Lung (tissue), 12 donors: ENCODE data around the gene JADE3. TPM values are rescaled to one million over a fixed set of nuclear protein-coding genes. Genes with fewer than 3 reads are reported as not detected.

Experiments
- ATAC-seq: fragments of 200-7000 bp; cut with Tn5 transposase; one replicate; pipeline ENCODE4 v1.9.1; 2020; ENCODE audit warnings: moderate number of reproducible peaks; ENCODE audit not compliant: insufficient read depth, low FRiP score
- DNase-seq, 3 donors: peaks; one replicate each; pipeline ENCODE4 v3.0.0-alpha.2; 2013 to 2017
- H3K27ac ChIP-seq, 2 donors: one replicate each; pipeline ENCODE4 v1.5.1; 2013; ENCODE audit warnings: mild to moderate bottlenecking in 2 of 2, moderate library complexity in 2 of 2, control low read depth in 1 of 2, inconsistent platforms in 1 of 2, low read depth in 1 of 2, low read length in 1 of 2
- H3K27me3 ChIP-seq, 3 donors: one replicate each; pipeline ENCODE4 v1.5.1; 2013; ENCODE audit warnings: low read length in 2 of 3; ENCODE audit not compliant: control insufficient read depth in 3 of 3, insufficient read depth in 3 of 3
- H3K36me3 ChIP-seq, 4 donors: one replicate each; pipeline ENCODE4 v1.5.1; 2013; ENCODE audit warnings: low read length in 4 of 4, mild to moderate bottlenecking in 1 of 4, moderate library complexity in 1 of 4; ENCODE audit not compliant: control insufficient read depth in 4 of 4, insufficient read depth in 4 of 4
- H3K4me1 ChIP-seq, 5 donors: one replicate each; pipeline ENCODE4 v1.5.1; 2013; ENCODE audit warnings: low read length in 5 of 5, mild to moderate bottlenecking in 2 of 5, moderate library complexity in 1 of 5; ENCODE audit not compliant: control insufficient read depth in 5 of 5, insufficient read depth in 5 of 5
- H3K4me3 ChIP-seq: one replicate; pipeline ENCODE4 v1.5.1; 2013; ENCODE audit warnings: mild to moderate bottlenecking, control low read depth, moderate library complexity
- H3K9ac ChIP-seq, 2 donors: one replicate each; pipeline ENCODE4 v1.5.1; 2013; ENCODE audit warnings: low read length in 2 of 2, control low read depth in 1 of 2; ENCODE audit not compliant: insufficient read depth in 1 of 2
- H3K9me3 ChIP-seq, 4 donors: one replicate each; pipeline ENCODE4 v1.5.1; 2013; ENCODE audit warnings: low read length in 3 of 4, mild to moderate bottlenecking in 1 of 4, moderate library complexity in 1 of 4; ENCODE audit not compliant: control insufficient read depth in 4 of 4, insufficient read depth in 3 of 4
- CTCF ChIP-seq: IDR thresholded peaks from 2 replicates; pipeline ENCODE4 v1.5.1; 2012; ENCODE audit warnings: mild to moderate bottlenecking; ENCODE audit errors: control extremely low read depth, extremely low read depth
- WGBS, 2 donors: extraction: QIAGEN DNeasy Blood & Tissue Kit; methylation state at CpG; one replicate each; pipeline ENCODE4 v1.1.7; 2013; 5-methylcytosine and 5-hydroxymethylcytosine counted together
- polyA plus RNA-seq, 2 donors: library from polyadenylated mRNA; stranded (reverse); fragments of 200-250 nt; gene quantifications; one replicate each; pipeline ENCODE4 v1.2.1, GENCODE V29; 2013
- total RNA-seq, 2 donors: library from RNA; depleted of rRNA in 1 of 2; stranded (reverse); fragments of >200 nt in 1 of 2; gene quantifications; one replicate each; pipeline ENCODE4 v1.2.1, GENCODE V29; 2014 to 2021
- donor health status: control.
- donor health status: control.
- donor health status: Bipolar disorder and iron deficiency.
- donor health status: healthy.
- donor health status: DM: yes; HTN: yes; CAD: no.

JADE3 gene
- total and polyA plus RNA-seq, 4 donors, result 2.9 to 13.9 (median 5.8) TPM

- Histone ChIP-seq H3K9ac (no peak overlapping the region), H3K27ac (no peak overlapping the region), H3K9me3 (peaks cover 0 to 3% (median 0%) of the 10 kb centered on the region in 4 donors), H3K4me1 (no peaks in the 10 kb centered on the region), H3K36me3 (peaks cover 0 to 2% (median 1%) of the 10 kb centered on the region in 4 donors), H3K4me3 (no peak overlapping the region), H3K27me3 (peaks cover 0 to 26% (median 2%) of the 10 kb centered on the region in 3 donors)
- no peak for TF ChIP-seq CTCF
- DNase-seq (peak in 2 of 3 donors; percentile 63 to 68), ATAC-seq (no peak)
- WGBS, 2 donors, result 19 to 32% methylated on average over 4 of the region's 4 CpGs
Observed at GRCh38 chrX:47091149-47091775, 179.0 kb downstream of the JADE3 start.

- Histone ChIP-seq H3K9me3 (peaks cover 0 to 3% (median 0%) of the 10 kb centered on the region in 4 donors), H3K27me3 (peaks cover 0 to 17% (median 5%) of the 10 kb centered on the region in 3 donors), H3K4me1 (no peaks in the 10 kb centered on the region), H3K4me3 (no peak overlapping the region), H3K9ac (no peak overlapping the region), H3K27ac (no peak overlapping the region), H3K36me3 (peaks cover 0 to 2% (median 1%) of the 10 kb centered on the region in 4 donors)
- TF ChIP-seq CTCF, result no peak
- ATAC-seq, result no peak
- peak in 2 of 3 donors; percentile 48 to 68 for DNase-seq
- WGBS, 2 donors, result 4 to 9% methylated on average over 1 of the region's 1 CpG
Observed at GRCh38 chrX:47093248-47093647, 181.0 kb downstream of the JADE3 start.

- TF ChIP-seq CTCF, result no peak
- Histone ChIP-seq H3K4me1 (no peaks in the 10 kb centered on the region), H3K9ac (no peak overlapping the region), H3K4me3 (no peak overlapping the region), H3K27ac (no peak overlapping the region), H3K27me3 (peaks cover 0 to 16% (median 8%) of the 10 kb centered on the region in 3 donors), H3K36me3 (peaks cover 0 to 2% (median 1%) of the 10 kb centered on the region in 4 donors), H3K9me3 (peaks cover 0 to 3% (median 0%) of the 10 kb centered on the region in 4 donors)
- DNase-seq (no peak), ATAC-seq (no peak)
- WGBS, 2 donors, result 78 to 92% methylated on average over 11 of the region's 11 CpGs
Observed at GRCh38 chrX:47093860-47094259, 181.6 kb downstream of the JADE3 start.

- 73 to 90% methylated on average over 4 of the region's 4 CpGs for WGBS, 2 donors
- H3K36me3 ChIP-seq, result peaks cover 0 to 2% (median 0%) of the 10 kb centered on the region in 4 donors
- DNase-seq, result no peak
- no peak for TF ChIP-seq CTCF
- no peak overlapping the region for H3K9ac ChIP-seq
- H3K27ac ChIP-seq, result no peak overlapping the region
- H3K9me3 ChIP-seq, result peaks cover 0 to 5% (median 1%) of the 10 kb centered on the region in 4 donors
- H3K4me1 ChIP-seq, result no peaks in the 10 kb centered on the region
- no peak for ATAC-seq
- peaks cover 0 to 12% (median 8%) of the 10 kb centered on the region in 3 donors for H3K27me3 ChIP-seq
- no peak overlapping the region for H3K4me3 ChIP-seq
Observed at GRCh38 chrX:47097018-47097417, 184.8 kb downstream of the JADE3 start.
